Stimulated activated naive CD8-positive, alpha-beta T cell treated with anti-CD3 and anti-CD28 coated beads, Interleukin-15, Interleukin-2, amounts not matched to agents 100 ng/mL and 50 ng/mL, for 24 hours (primary cell): Measurements from ENCODE around the gene CSF2RB.
A peak's percentile ranks its signal among the peaks of the same experiment; 100 is the strongest.

Experiments used
- H3K27ac Mint-ChIP-seq: one replicate; pipeline ENCODE4 v1.8.0; 2021; ENCODE audit warnings: mild to moderate bottlenecking, mixed read lengths
- H3K27me3 Mint-ChIP-seq: one replicate; pipeline ENCODE4 v1.8.0; 2021; ENCODE audit warnings: mixed read lengths
- H3K36me3 Mint-ChIP-seq: one replicate; pipeline ENCODE4 v1.8.0; 2021; ENCODE audit warnings: low read depth, mixed read lengths
- H3K4me1 Mint-ChIP-seq: one replicate; pipeline ENCODE4 v1.8.0; 2021; ENCODE audit warnings: low read depth, mixed read lengths
- H3K4me3 Mint-ChIP-seq: one replicate; pipeline ENCODE4 v1.8.0; 2021; ENCODE audit warnings: mild to moderate bottlenecking, mixed read lengths
- H3K9me3 Mint-ChIP-seq: one replicate; pipeline ENCODE4 v1.8.0; 2021; ENCODE audit warnings: mixed read lengths

The CSF2RB gene

GRCh38 chr22:36953239-36954080 is 40.0 kb downstream of the CSF2RB start:
- H3K27ac Mint-ChIP-seq: no peak overlapping the region

DNA sequence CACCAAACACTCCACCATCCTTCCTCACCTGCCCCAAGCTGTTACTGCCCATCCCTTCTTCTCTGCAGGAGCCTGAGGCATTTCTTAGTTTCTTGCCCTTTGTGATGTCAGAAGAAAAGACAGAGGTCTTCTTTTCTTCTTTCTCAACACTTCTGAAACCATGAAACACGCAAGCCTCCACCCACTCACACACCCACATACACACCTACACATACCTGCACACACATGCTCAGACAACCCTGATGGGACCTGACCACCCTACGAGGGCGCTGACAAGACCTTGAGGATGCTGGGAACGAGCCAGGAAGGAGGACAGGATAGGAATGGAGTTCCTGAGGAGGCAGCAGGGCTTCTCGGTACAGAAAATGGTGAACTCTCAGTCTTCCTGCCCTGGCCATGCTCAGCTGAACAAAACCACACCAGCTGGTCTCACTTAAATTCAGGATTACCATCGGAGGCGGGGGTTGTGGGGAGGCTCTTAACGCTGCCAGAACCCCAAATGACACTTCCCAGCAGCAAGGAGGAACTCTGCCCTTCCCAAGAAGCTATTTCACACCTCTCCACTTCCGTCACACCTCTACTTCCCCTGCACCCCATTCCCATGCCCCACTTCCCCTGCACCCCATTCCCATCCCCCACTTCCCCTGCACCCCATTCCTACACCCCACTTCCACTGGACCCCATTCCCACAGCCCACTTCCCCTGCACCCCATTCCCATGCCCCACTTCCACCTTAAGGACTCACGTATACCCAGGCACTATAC is 41.0 kb downstream of the CSF2RB start:
- Mint-ChIP-seq H3K27ac (no peak overlapping the region), H3K27me3 (peaks cover 6% of the 10 kb centered on the region), H3K4me3 (no peak overlapping the region), H3K4me1 (no peaks in the 10 kb centered on the region), H3K9me3 (peaks cover 9% of the 10 kb centered on the region), H3K36me3 (no peaks in the 10 kb centered on the region)

More at GRCh38 chr22:36953239-36954080, 40.0 kb downstream of the CSF2RB start:
- H3K36me3 Mint-ChIP-seq: no peaks in the 10 kb centered on the region
- H3K27me3 Mint-ChIP-seq: peaks cover 6% of the 10 kb centered on the region
- H3K9me3 Mint-ChIP-seq: peaks cover 9% of the 10 kb centered on the region
- no peak overlapping the region for H3K4me3 Mint-ChIP-seq
- H3K4me1 Mint-ChIP-seq: no peaks in the 10 kb centered on the region

- no peak overlapping the region for H3K4me3 Mint-ChIP-seq
- no peak overlapping the region for H3K27ac Mint-ChIP-seq
- no peaks in the 10 kb centered on the region for H3K36me3 Mint-ChIP-seq
- peaks cover 9% of the 10 kb centered on the region for H3K9me3 Mint-ChIP-seq
- peaks cover 11% of the 10 kb centered on the region for H3K27me3 Mint-ChIP-seq
- H3K4me1 Mint-ChIP-seq: no peaks in the 10 kb centered on the region
These were observed 42.3 kb downstream of the CSF2RB start for GRCh38 chr22:36955691-36956090.

DNA sequence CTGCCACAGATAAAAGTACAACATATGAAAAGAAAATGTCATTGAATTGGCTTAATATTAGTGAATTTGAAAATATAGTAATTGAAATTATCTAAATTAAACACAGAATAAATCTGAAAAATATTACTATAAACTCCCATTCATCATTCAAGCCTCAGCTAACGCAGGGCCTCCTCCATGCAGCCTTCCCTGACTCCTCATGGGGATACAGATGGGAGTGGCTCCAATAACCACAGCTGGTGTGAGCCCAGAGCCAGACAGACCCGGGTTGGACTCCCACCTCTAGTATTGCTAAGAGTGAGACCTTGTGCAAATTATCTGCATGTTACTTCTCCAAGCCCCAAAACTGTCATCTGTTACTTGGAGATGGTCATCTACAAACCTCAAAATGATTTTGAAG is 44.9 kb downstream of the CSF2RB start:
- no peaks in the 10 kb centered on the region for H3K36me3 Mint-ChIP-seq
- peaks cover 22% of the 10 kb centered on the region for H3K27me3 Mint-ChIP-seq
- H3K27ac Mint-ChIP-seq: no peak overlapping the region
- H3K4me3 Mint-ChIP-seq: no peak overlapping the region
- H3K4me1 Mint-ChIP-seq: no peaks in the 10 kb centered on the region
- peaks cover 9% of the 10 kb centered on the region for H3K9me3 Mint-ChIP-seq

DNA sequence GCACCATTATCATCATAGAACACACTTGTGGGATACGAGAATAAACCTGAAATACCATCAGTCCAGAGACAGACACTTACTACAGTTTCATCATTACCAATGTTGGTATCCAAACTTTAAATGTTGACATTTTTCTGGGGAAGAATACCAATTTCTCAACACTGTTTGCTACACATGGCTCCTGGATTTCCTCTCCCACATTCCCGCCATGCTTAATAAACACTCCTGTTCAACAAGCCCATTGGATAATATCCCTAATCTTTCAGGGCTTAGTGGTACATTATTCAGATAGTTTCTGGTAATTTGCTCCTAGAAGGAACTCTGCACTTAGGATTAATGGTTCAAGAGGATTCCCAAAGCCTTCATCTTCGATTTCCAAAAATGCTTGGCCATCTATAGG is 48.2 kb downstream of the CSF2RB start:
- no peak overlapping the region for H3K4me3 Mint-ChIP-seq
- no peaks in the 10 kb centered on the region for H3K4me1 Mint-ChIP-seq
- no peaks in the 10 kb centered on the region for H3K36me3 Mint-ChIP-seq
- peaks cover 16% of the 10 kb centered on the region for H3K27me3 Mint-ChIP-seq
- H3K27ac Mint-ChIP-seq: no peak overlapping the region
- peaks cover 8% of the 10 kb centered on the region for H3K9me3 Mint-ChIP-seq

- Mint-ChIP-seq H3K27me3 (peaks cover 16% of the 10 kb centered on the region), H3K36me3 (no peaks in the 10 kb centered on the region), H3K9me3 (no peaks in the 10 kb centered on the region), H3K27ac (no peak overlapping the region), H3K4me3 (no peak overlapping the region), H3K4me1 (no peaks in the 10 kb centered on the region)
These were observed 49.9 kb downstream of the CSF2RB start for GRCh38 chr22:36963302-36963701.

GRCh38 chr22:36964106-36964505 is 50.7 kb downstream of the CSF2RB start:
- Mint-ChIP-seq H3K4me1 (no peaks in the 10 kb centered on the region), H3K9me3 (no peaks in the 10 kb centered on the region), H3K4me3 (no peak overlapping the region), H3K36me3 (no peaks in the 10 kb centered on the region), H3K27me3 (peaks cover 19% of the 10 kb centered on the region), H3K27ac (no peak overlapping the region)

- H3K27me3 Mint-ChIP-seq: peaks cover 14% of the 10 kb centered on the region
- no peak overlapping the region for H3K4me3 Mint-ChIP-seq
- no peaks in the 10 kb centered on the region for H3K36me3 Mint-ChIP-seq
- H3K27ac Mint-ChIP-seq: no peak overlapping the region
- H3K9me3 Mint-ChIP-seq: no peaks in the 10 kb centered on the region
- no peaks in the 10 kb centered on the region for H3K4me1 Mint-ChIP-seq
These were observed 52.3 kb downstream of the CSF2RB start for GRCh38 chr22:36965696-36966095.

DNA sequence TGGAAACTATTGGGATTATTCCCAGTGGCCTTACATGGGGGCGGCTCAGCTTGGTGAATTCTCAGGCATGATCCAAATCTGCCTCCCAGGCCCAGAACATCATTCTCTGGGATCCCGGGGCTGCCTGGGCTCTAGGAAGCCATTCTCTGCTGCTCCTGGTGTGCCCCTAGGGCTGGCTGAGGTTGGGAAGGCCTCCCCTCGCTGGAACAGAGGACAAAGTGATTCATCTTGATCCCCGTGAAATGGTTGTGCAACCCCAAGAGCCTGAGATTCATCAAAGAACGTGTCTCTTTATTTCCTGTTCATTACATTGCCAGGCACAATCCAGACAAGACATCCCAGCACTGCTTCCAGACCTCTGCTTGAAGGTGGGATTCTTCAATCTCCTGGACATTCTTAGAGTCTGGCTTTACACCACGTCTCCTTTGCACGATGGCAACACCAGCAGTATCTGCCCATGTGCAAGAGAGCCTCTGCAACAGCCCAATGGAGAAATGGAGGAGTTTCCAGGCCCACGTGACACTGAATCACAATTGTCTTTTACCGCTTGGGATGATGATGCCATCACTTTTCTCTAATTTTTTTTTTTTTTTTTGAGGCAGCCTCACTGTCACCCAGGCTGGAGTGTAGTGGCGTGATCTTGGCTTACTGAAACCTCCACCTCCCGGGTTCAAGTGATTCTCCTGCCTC is 53.6 kb downstream of the CSF2RB start:
- no peaks in the 10 kb centered on the region for H3K36me3 Mint-ChIP-seq
- no peak overlapping the region for H3K27ac Mint-ChIP-seq
- H3K4me3 Mint-ChIP-seq: no peak overlapping the region
- no peaks in the 10 kb centered on the region for H3K4me1 Mint-ChIP-seq
- no peaks in the 10 kb centered on the region for H3K9me3 Mint-ChIP-seq
- peaks cover 3% of the 10 kb centered on the region for H3K27me3 Mint-ChIP-seq

DNA sequence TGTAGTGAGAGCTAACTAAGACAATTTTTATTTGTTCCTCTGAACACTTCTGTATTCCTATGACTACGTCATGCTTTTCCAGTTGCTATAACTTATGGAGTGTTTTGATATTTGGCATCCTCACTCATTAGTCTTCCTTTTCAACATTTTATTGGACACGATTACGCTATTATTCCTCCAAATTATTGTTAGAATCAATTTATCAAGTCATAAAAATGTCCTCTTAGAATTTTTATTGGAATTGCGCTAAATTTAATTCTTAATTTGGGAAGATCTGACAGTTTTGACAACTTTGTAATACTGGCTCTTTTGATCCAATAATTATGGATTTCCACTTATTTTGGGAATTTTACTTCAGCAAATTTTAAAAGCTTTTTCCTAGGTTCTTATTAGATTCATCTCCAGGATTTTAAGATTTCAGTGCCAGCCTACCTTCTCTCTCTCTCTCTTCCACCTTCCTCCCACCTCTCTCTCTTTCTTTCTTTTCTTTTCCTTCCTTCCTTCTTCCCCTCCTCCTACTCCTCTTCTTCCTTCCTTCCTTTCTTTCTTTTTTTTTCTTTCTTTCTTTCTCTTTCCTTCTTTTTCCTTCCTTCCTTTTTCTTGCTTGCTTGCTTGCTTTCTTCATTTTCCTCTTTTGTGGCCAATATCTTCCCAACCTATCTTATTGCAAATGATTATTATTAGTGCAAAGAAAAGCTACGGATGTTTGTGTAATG is 55.0 kb downstream of the CSF2RB start:
- Mint-ChIP-seq H3K27ac (no peak overlapping the region), H3K4me3 (no peak overlapping the region), H3K36me3 (no peaks in the 10 kb centered on the region), H3K27me3 (peaks cover 3% of the 10 kb centered on the region), H3K4me1 (no peaks in the 10 kb centered on the region), H3K9me3 (no peaks in the 10 kb centered on the region)

DNA sequence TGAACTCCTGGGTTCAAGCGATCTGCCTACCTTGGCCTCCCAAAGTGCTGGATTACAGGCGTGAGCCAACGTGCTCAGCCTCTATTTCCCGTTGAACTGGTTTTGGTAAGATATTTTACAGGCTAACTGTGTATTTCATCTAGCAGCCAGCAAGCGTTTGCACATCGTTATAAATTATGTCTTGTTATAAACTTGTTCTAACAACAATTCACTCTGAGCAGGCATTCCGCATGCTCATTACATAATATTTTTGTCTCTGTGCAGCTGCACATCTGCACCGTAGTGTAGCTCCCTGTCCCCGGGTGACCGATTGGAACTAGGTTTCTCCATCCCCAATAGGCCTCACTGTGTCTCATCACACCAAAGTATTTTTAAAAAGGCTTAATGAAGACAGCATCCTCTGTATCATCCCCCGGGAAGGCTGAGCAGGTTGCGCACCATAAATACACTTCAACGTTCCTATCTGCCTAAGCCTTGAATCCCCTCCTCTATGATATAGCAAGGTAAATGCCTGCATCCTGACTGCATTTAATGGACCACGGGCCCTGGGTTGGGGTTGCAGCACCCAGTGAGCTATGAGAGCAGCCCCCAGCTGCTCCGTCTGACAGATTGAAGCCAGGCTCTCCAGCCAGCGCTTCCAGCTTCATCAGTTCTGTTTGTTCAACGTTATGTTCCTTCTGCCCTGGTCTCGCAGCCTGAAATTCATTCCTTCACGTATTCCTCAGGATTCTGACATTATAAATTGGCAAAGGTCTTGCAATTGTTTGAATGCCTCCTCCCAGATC is 58.1 kb downstream of the CSF2RB start:
- Mint-ChIP-seq H3K27me3 (peaks cover 3% of the 10 kb centered on the region), H3K27ac (no peak overlapping the region), H3K9me3 (no peaks in the 10 kb centered on the region), H3K36me3 (no peaks in the 10 kb centered on the region), H3K4me3 (no peak overlapping the region), H3K4me1 (no peaks in the 10 kb centered on the region)

- Mint-ChIP-seq H3K9me3 (no peaks in the 10 kb centered on the region), H3K36me3 (no peaks in the 10 kb centered on the region), H3K4me1 (peaks cover 12% of the 10 kb centered on the region), H3K4me3 (no peak overlapping the region), H3K27ac (no peak overlapping the region), H3K27me3 (no peaks in the 10 kb centered on the region)
These were observed 63.2 kb downstream of the CSF2RB start for GRCh38 chr22:36976606-36977005.

DNA sequence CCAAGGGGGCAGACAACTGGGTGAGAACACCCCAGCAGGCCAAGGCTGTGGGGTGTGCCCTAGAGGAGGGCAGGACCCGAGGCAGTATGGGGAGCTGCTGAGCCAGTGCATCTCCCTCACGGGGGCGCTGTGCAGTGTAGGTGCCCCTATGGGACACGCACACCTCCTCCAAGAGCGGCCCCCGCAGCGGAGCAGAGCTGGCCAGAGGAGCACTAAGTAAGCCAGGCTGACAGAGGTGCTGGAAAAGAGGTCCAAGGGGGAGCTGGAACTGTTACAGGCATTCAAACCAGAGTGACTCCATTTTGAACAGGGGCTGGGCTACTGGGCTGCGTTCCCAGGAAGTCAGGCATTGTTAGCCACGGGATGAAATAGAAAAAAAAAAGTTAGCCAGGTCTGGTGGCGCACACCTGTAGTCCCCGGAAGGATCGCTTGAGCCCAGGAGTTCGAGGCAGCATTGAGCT is 64.0 kb downstream of the CSF2RB start:
- H3K36me3 Mint-ChIP-seq: no peaks in the 10 kb centered on the region
- H3K4me3 Mint-ChIP-seq: peak overlapping the region; percentile 88
- no peaks in the 10 kb centered on the region for H3K9me3 Mint-ChIP-seq
- H3K27me3 Mint-ChIP-seq: no peaks in the 10 kb centered on the region
- peak overlapping the region; percentile 92 for H3K27ac Mint-ChIP-seq
- H3K4me1 Mint-ChIP-seq: peaks cover 12% of the 10 kb centered on the region
